Osteocyte (in vitro differentiated cells): Measurements from ENCODE around the gene TMEM170A. TPM values are rescaled to one million over a fixed set of nuclear protein-coding genes. Genes with fewer than 3 reads are reported as not detected.
A peak's percentile ranks its signal among the peaks of the same experiment; 100 is the strongest.
"Not testable (repeated sequence)": the region's sequence is repeated elsewhere in the genome, so short reads cannot be mapped to it uniquely, and the experiment has no call there.

ENCODE experiments used
- DNase-seq: peaks from one replicate; pipeline ENCODE4 v3.0.0; 2021; ENCODE audit warnings: mixed read lengths; ENCODE audit not compliant: unreplicated experiment; ENCODE audit errors: extremely low spot score
- H3K27ac Mint-ChIP-seq: one replicate; pipeline ENCODE4 v1.8.0; 2021; ENCODE audit warnings: mild to moderate bottlenecking, mixed read lengths; ENCODE audit not compliant: unreplicated experiment
- H3K27me3 Mint-ChIP-seq: one replicate; pipeline ENCODE4 v1.8.0; 2021; ENCODE audit warnings: mixed read lengths; ENCODE audit not compliant: unreplicated experiment
- H3K36me3 Mint-ChIP-seq: one replicate; pipeline ENCODE4 v1.8.0; 2021; ENCODE audit warnings: mixed read lengths; ENCODE audit not compliant: unreplicated experiment
- H3K4me1 Mint-ChIP-seq: one replicate; pipeline ENCODE4 v1.8.0; 2021; ENCODE audit warnings: mixed read lengths; ENCODE audit not compliant: unreplicated experiment
- H3K4me3 Mint-ChIP-seq: one replicate; pipeline ENCODE4 v1.8.0; 2021; ENCODE audit warnings: mild to moderate bottlenecking, moderate library complexity, mixed read lengths; ENCODE audit not compliant: unreplicated experiment
- H3K9me3 Mint-ChIP-seq: one replicate; pipeline ENCODE4 v1.8.0; 2021; ENCODE audit warnings: mixed read lengths; ENCODE audit not compliant: unreplicated experiment
- total RNA-seq: library from RNA; stranded (reverse); gene quantifications from 2 replicates; pipeline ENCODE4 v1.2.1, GENCODE V29; 2021
- TF ChIP-seq, protein P1 (sequence below): fragments of 200-600 bp; sonication (generic); IDR thresholded peaks from 2 replicates; pipeline ENCODE4 v1.5.0; 2021; ENCODE audit warnings: antibody characterized with exemption, mild to moderate bottlenecking, moderate library complexity

TMEM170A gene
- total RNA-seq, 1 donor from 2014 or later: 13.9 TPM

DNA sequence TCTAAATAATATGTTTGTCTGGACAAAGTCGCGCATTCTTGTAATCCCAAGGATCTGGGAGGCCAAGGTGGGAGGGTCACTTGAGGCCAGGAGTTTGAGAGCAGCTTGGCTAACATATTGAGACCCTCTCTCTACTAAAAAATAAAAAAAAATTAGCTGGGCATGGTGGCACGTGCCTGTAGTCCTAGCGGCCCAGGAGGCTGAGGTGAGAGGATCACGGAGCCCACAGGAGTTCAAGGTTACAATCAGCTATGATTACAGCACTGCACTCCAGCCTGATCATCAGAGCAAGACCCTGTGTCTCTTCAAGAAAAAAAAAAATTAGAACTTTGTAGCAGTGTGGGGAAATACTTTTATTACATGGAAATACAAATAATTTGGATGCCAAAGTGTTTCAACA lies 36.9 kb upstream of the TMEM170A start:
- Mint-ChIP-seq H3K4me3 (no peak overlapping the region), H3K36me3 (no peaks in the 10 kb centered on the region), H3K4me1 (no peaks in the 10 kb centered on the region), H3K9me3 (no peaks in the 10 kb centered on the region), H3K27ac (no peak overlapping the region), H3K27me3 (peaks cover 8% of the 10 kb centered on the region)
- TF ChIP-seq, protein P1, sequence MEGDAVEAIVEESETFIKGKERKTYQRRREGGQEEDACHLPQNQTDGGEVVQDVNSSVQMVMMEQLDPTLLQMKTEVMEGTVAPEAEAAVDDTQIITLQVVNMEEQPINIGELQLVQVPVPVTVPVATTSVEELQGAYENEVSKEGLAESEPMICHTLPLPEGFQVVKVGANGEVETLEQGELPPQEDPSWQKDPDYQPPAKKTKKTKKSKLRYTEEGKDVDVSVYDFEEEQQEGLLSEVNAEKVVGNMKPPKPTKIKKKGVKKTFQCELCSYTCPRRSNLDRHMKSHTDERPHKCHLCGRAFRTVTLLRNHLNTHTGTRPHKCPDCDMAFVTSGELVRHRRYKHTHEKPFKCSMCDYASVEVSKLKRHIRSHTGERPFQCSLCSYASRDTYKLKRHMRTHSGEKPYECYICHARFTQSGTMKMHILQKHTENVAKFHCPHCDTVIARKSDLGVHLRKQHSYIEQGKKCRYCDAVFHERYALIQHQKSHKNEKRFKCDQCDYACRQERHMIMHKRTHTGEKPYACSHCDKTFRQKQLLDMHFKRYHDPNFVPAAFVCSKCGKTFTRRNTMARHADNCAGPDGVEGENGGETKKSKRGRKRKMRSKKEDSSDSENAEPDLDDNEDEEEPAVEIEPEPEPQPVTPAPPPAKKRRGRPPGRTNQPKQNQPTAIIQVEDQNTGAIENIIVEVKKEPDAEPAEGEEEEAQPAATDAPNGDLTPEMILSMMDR: no peak
- no peak for DNase-seq

DNA sequence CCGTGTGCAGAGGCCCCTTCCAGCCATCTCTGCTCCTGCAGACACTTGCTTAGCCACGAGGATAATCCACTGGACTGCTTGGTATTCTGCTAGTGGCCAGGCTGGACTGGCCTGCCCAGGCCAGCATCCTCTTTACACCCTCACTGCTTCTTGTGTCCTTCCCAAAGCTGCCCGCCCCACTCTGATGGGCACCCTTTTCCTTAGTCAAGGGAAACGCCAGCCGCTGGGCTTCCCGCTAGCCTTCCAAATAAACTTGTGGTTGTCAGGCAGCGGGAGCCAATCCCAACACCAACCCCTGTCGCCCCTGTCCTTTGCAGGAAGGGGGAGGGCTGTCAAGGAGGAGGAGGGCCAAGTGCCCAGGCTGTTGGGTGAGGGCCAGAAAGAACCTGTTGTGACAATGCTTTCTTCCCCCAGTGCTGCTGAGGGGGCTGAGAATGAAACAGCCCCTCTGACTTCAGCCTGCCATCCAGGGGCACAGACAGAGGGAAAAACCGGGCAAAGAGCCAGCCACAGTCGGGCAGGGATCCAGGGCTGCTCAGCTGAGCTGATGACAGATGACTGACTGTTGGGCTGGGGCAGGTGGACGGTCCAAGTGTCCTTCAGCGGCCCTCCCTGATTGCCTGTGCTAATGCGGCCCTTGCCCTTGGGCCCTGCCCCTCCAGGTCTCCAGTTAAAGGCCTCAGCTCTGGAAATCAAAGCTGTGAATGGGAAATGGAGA lies 34.3 kb upstream of the TMEM170A start:
- not testable (repeated sequence) for H3K36me3 Mint-ChIP-seq, H3K27ac Mint-ChIP-seq, H3K4me1 Mint-ChIP-seq, H3K9me3 Mint-ChIP-seq, DNase-seq, H3K4me3 Mint-ChIP-seq
- H3K27me3 Mint-ChIP-seq: peaks cover 14% of the 10 kb centered on the region

DNA sequence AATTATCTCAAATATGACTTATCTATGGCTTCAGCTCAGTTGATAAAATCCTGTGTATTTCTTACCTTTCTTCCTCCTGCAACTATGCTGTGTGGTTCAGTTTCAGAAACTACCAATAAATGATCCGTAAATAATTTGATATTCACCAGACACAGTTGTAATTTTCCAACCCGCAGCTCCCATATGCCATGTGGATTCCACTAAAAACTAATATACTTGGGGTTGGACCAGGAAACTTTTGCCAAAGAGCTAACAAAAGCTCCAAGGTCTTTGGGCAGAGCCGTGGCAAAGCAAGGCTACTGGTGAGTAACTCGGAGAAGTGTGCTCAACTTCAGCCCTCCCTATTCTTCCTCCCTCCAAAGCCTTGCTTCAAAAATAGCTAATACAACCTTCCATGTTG lies 33.1 kb upstream of the TMEM170A start:
- Mint-ChIP-seq H3K36me3 (no peaks in the 10 kb centered on the region), H3K27me3 (peaks cover 16% of the 10 kb centered on the region), H3K27ac (no peak overlapping the region), H3K4me1 (peaks cover 7% of the 10 kb centered on the region), H3K9me3 (no peaks in the 10 kb centered on the region), H3K4me3 (no peak overlapping the region)
- no peak for DNase-seq
- TF ChIP-seq, protein P1: no peak

DNA sequence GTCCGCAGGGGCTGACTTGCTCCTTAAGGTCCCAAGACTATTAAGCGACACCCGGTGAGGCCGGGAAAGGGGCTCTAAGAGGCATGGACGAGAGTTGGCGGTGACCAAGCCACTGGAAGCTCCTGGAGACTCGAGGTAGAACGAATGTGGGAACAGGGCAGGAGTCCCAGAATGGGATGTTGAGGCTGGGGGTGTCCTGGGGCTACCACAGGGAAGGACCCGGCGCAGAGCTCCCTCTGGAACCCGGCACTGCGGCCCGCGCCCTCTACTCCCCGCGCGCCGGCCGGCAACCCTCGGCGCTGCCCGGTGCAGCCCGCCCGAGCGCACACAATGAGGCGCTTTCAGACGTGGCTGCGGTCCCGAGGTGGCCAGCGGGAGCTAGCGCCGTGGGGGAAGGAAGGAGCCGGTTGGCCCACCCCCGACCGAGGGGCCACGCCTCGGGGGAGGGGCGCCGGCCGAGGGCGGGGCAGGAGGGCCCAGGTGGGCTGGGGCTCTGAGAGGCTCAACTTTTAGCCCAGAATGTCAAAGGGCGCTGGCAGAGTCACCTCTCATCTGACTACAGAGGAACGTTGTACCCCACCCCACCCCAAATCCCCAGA lies 30.7 kb upstream of the TMEM170A start, which contains the start of gene CHST6:
CHST6 (minus strand) TSS at position 366 of the 599 bp plus-strand sequence. CDS start 15,613 bp downstream, outside the sequence.
- Mint-ChIP-seq H3K4me1 (peaks cover 7% of the 10 kb centered on the region), H3K27ac (no peak within 1 kb of the TSS), H3K27me3 (peaks cover 16% of the 10 kb centered on the region), H3K4me3 (peak within 1 kb of the TSS; percentile 79), H3K9me3 (no peaks in the 10 kb centered on the region), H3K36me3 (no peaks in the 10 kb centered on the region)
- DNase-seq: no peak
- TF ChIP-seq, protein P1: no peak

DNA sequence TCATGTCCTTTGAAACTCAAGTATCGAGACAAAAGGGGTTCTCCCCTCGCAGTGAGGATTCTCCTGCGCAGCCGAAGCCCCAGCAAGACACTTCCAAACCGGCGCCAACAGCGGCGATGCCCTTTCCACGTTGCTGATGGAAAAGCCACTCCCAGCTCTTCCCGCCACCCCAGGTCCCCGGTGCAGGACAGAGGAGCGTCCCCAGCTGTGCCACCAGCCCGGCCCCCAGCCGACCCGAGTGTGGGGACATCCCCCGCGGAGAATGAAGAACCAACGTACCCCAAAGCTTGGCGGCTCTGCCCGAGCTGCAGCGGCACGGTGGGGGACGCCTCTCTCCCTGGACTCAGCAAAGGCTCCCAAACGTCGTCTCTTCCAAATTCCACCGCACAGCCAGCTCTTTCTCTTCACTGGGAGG lies 30.2 kb upstream of the TMEM170A start:
- Mint-ChIP-seq H3K4me1 (peaks cover 7% of the 10 kb centered on the region), H3K9me3 (no peaks in the 10 kb centered on the region), H3K36me3 (no peaks in the 10 kb centered on the region), H3K4me3 (peak overlapping the region; percentile 79), H3K27ac (no peak overlapping the region), H3K27me3 (peaks cover 15% of the 10 kb centered on the region)
- TF ChIP-seq, protein P1: no peak
- no peak for DNase-seq
